ENCODE results near the gene MMP3.

MMP3 gene

DNA sequence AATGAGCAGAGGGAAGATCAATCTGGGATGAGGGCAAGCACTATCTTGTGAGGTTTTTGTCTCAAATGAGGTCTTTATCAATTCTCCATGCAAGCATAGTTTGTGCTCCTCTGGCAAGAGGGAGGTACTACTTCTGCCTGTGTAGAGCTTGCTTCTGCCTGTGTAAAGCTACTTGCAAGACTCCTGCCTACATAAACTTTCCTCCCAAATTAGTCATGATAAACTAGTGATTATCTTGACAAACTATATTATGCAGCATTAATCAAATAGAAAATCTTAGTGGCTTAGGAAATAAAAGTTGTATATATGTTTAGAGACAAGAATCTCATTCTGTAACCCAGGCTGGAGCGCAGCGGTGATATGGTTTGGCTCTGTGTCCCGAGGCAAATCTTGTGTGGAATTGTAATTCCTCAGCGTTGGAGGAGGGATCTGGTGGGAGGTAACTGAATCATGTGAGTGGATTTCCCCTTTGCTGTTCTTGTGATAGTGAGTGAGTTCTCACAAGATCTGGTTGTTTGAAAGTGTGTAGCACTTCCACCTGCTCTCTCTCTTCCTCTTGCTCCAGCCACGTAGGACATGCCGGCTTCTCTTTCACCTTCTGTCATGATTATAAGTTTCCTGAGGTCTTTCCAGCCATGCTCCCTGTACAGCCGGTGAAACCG, 54.9 kb downstream of the MMP3 start:
- DNase-seq (ENCODE audit: low spot score) = no peak
